Activated CD8-positive, alpha-beta memory T cell treated with anti-CD3 and anti-CD28 coated beads for 4 hours (primary cell): Measurements from ENCODE around the gene EBF3.

Experiments
- DNase-seq, 2 donors: peaks; one replicate each; pipeline ENCODE4 v3.0.0-alpha.2; 2020; ENCODE audit warnings: low read depth in 2 of 2

The EBF3 gene

GRCh38 chr10:129871966-129872365, 92.1 kb downstream of the EBF3 start:
- no peak for DNase-seq

- DNase-seq: no peak
These were observed 93.0 kb downstream of the EBF3 start for GRCh38 chr10:129870961-129871621.

GRCh38 chr10:129870474-129870757, 93.7 kb downstream of the EBF3 start:
- no peak for DNase-seq

- no peak for DNase-seq
These were observed 94.2 kb downstream of the EBF3 start for GRCh38 chr10:129869596-129870473.

GRCh38 chr10:129868449-129869035, 95.5 kb downstream of the EBF3 start:
- no peak for DNase-seq

GRCh38 chr10:129867631-129868179, 96.4 kb downstream of the EBF3 start:
- DNase-seq: no peak

- DNase-seq: no peak
These were observed 97.2 kb downstream of the EBF3 start for GRCh38 chr10:129866894-129867293.

GRCh38 chr10:129865960-129866359, 98.1 kb downstream of the EBF3 start:
- DNase-seq: no peak

- no peak for DNase-seq
These were observed 98.7 kb downstream of the EBF3 start for GRCh38 chr10:129865413-129865812.

GRCh38 chr10:129864601-129865126, 99.4 kb downstream of the EBF3 start:
- DNase-seq: no peak

- no peak for DNase-seq
These were observed 100.0 kb downstream of the EBF3 start for GRCh38 chr10:129864082-129864481.

- no peak for DNase-seq
These were observed 100.8 kb downstream of the EBF3 start for GRCh38 chr10:129863201-129863663.

- no peak for DNase-seq
These were observed 102.1 kb downstream of the EBF3 start for GRCh38 chr10:129861776-129862531.

- no peak for DNase-seq
These were observed 103.7 kb downstream of the EBF3 start for GRCh38 chr10:129860396-129860795.

- no peak for DNase-seq
These were observed 104.5 kb downstream of the EBF3 start for GRCh38 chr10:129859536-129859935.

- no peak for DNase-seq
These were observed 106.7 kb downstream of the EBF3 start for GRCh38 chr10:129857242-129857960.

GRCh38 chr10:129855836-129856563, 108.1 kb downstream of the EBF3 start:
- DNase-seq: no peak

- DNase-seq: no peak
These were observed 109.0 kb downstream of the EBF3 start for GRCh38 chr10:129854796-129855705.

- no peak for DNase-seq
These were observed 109.9 kb downstream of the EBF3 start for GRCh38 chr10:129854158-129854557.
